ENCODE measurements around the gene REV1.

Gene REV1

GRCh38 chr2:99424371-99424770 is 65.4 kb downstream of the REV1 start:
- no peak for TF ChIP-seq POLR2AphosphoS5 (IDR thresholded peaks at IDR 0.05; ENCODE audit: low read depth, low read length)
- no peak for TF ChIP-seq SIN3A (IDR thresholded peaks at IDR 0.05; ENCODE audit: borderline replicate concordance, insufficient read depth, low read length)
- TF ChIP-seq FOXP2 (optimal IDR thresholded peaks at IDR 0.05; ENCODE audit: borderline replicate concordance, extremely low read depth, extremely low read length, insufficient read depth) = no peak
- no peak for TF ChIP-seq TAF1 (IDR thresholded peaks at IDR 0.05; ENCODE audit: borderline replicate concordance, insufficient read depth, low read length)
- no peak for TF ChIP-seq REST (IDR thresholded peaks at IDR 0.05; ENCODE audit: insufficient read depth in 1 of 2, low read depth in 2 of 2, low read length in 2 of 2)

GRCh38 chr2:99422599-99422998 is 67.2 kb downstream of the REV1 start:
- TF ChIP-seq SIN3A (IDR thresholded peaks at IDR 0.05; ENCODE audit: borderline replicate concordance, insufficient read depth, low read length) (no peak), TAF1 (IDR thresholded peaks at IDR 0.05; ENCODE audit: borderline replicate concordance, insufficient read depth, low read length) (no peak), FOXP2 (optimal IDR thresholded peaks at IDR 0.05; ENCODE audit: borderline replicate concordance, extremely low read depth, extremely low read length, insufficient read depth) (no peak), POLR2AphosphoS5 (IDR thresholded peaks at IDR 0.05; ENCODE audit: low read depth, low read length) (no peak), REST (IDR thresholded peaks at IDR 0.05; ENCODE audit: insufficient read depth in 1 of 2, low read depth in 2 of 2, low read length in 2 of 2) (no peak)

- TF ChIP-seq TAF1 (IDR thresholded peaks at IDR 0.05; ENCODE audit: borderline replicate concordance, insufficient read depth, low read length) (no peak), SIN3A (IDR thresholded peaks at IDR 0.05; ENCODE audit: borderline replicate concordance, insufficient read depth, low read length) (no peak), POLR2AphosphoS5 (IDR thresholded peaks at IDR 0.05; ENCODE audit: low read depth, low read length) (no peak), FOXP2 (optimal IDR thresholded peaks at IDR 0.05; ENCODE audit: borderline replicate concordance, extremely low read depth, extremely low read length, insufficient read depth) (no peak), REST (IDR thresholded peaks at IDR 0.05; ENCODE audit: insufficient read depth in 1 of 2, low read depth in 2 of 2, low read length in 2 of 2) (no peak)
Measured at GRCh38 chr2:99421469-99421868, 68.3 kb downstream of the REV1 start.

GRCh38 chr2:99420751-99421299 is 69.0 kb downstream of the REV1 start:
- TF ChIP-seq TAF1 (IDR thresholded peaks at IDR 0.05; ENCODE audit: borderline replicate concordance, insufficient read depth, low read length) (no peak), POLR2AphosphoS5 (IDR thresholded peaks at IDR 0.05; ENCODE audit: low read depth, low read length) (no peak), REST (IDR thresholded peaks at IDR 0.05; ENCODE audit: insufficient read depth in 1 of 2, low read depth in 2 of 2, low read length in 2 of 2) (no peak), SIN3A (IDR thresholded peaks at IDR 0.05; ENCODE audit: borderline replicate concordance, insufficient read depth, low read length) (no peak), FOXP2 (optimal IDR thresholded peaks at IDR 0.05; ENCODE audit: borderline replicate concordance, extremely low read depth, extremely low read length, insufficient read depth) (no peak)

- TF ChIP-seq SIN3A (IDR thresholded peaks at IDR 0.05; ENCODE audit: borderline replicate concordance, insufficient read depth, low read length) (no peak), FOXP2 (optimal IDR thresholded peaks at IDR 0.05; ENCODE audit: borderline replicate concordance, extremely low read depth, extremely low read length, insufficient read depth) (no peak), TAF1 (IDR thresholded peaks at IDR 0.05; ENCODE audit: borderline replicate concordance, insufficient read depth, low read length) (no peak), POLR2AphosphoS5 (IDR thresholded peaks at IDR 0.05; ENCODE audit: low read depth, low read length) (no peak), REST (IDR thresholded peaks at IDR 0.05; ENCODE audit: insufficient read depth in 1 of 2, low read depth in 2 of 2, low read length in 2 of 2) (no peak)
Measured at GRCh38 chr2:99420031-99420430, 69.8 kb downstream of the REV1 start.
